Colonic mucosa (tissue), 4 donors: ENCODE results near the gene GRP. TPM values are rescaled to one million over a fixed set of nuclear protein-coding genes. Genes with fewer than 3 reads are reported as not detected.

Experiments used
- DNase-seq: peaks from one replicate; pipeline ENCODE4 v3.0.0-alpha.2; 2020
- H3K27ac ChIP-seq: fragments of 200-600 bp; one replicate; pipeline ENCODE4 v1.8.0; 2021
- H3K27me3 ChIP-seq: fragments of 200-600 bp; one replicate; pipeline ENCODE4 v1.8.0; 2021
- H3K36me3 ChIP-seq: fragments of 200-600 bp; one replicate; pipeline ENCODE4 v1.8.0; 2021
- H3K4me1 ChIP-seq: fragments of 200-600 bp; one replicate; pipeline ENCODE4 v1.8.0; 2021; ENCODE audit warnings: mild to moderate bottlenecking
- H3K4me3 ChIP-seq: fragments of 200-600 bp; one replicate; pipeline ENCODE4 v1.8.0; 2021
- H3K9ac ChIP-seq, 2 donors: one replicate each; pipeline ENCODE4 v1.7.0; 2013; ENCODE audit warnings: control low read depth in 2 of 2, low read depth in 2 of 2, low read length in 2 of 2
- H3K9me3 ChIP-seq: fragments of 200-600 bp; one replicate; pipeline ENCODE4 v1.8.0; 2021
- CTCF ChIP-seq: fragments of 200-600 bp; IDR thresholded peaks from one replicate; pipeline ENCODE4 v1.8.0; 2022; ENCODE audit warnings: antibody characterized with exemption, mild to moderate bottlenecking
- intact Hi-C: fragments of 100-400 bp; cut with DNase I; formaldehyde crosslinking; loops from one replicate; pipeline ENCODE4 v1.14.1; 2022
- total RNA-seq, 2 donors: library from RNA; stranded (reverse); fragmentation: NEBNext Ultra II Directional in 1 of 2; extraction: Animal tissue kit (Norgen Biotek cat#: 25700) in 1 of 2; gene quantifications; one replicate each; pipeline ENCODE4 v1.2.1, GENCODE V29; 2021
- donor health status: healthy.
- donor health status: DM: no; HTN: no; CAD: no.
- donor health status: DM: no; HTN: no; CAD: no.

Gene GRP
- total RNA-seq, 2 donors from 2014 or later, result not detected

GRCh38 chr18:59267503-59268126, 47.7 kb downstream of the GRP start:
- no peak overlapping the region for H3K4me3 ChIP-seq
- H3K9me3 ChIP-seq, result no peaks in the 10 kb centered on the region
- no peak for TF ChIP-seq CTCF
- no peak for DNase-seq
- no peaks in the 10 kb centered on the region for H3K36me3 ChIP-seq
- H3K27me3 ChIP-seq, result peaks cover 95% of the 10 kb centered on the region
- no peak overlapping the region for H3K9ac ChIP-seq
- intact Hi-C loops, result no loop called here
- H3K27ac ChIP-seq, result no peak overlapping the region
- no peaks in the 10 kb centered on the region for H3K4me1 ChIP-seq

- intact Hi-C loops, result no loop called here
- no peaks in the 10 kb centered on the region for H3K4me1 ChIP-seq
- no peak for DNase-seq
These were observed 48.3 kb downstream of the GRP start for GRCh38 chr18:59268127-59268720.

GRCh38 chr18:59268721-59269562, 49.0 kb downstream of the GRP start:
- Histone ChIP-seq H3K36me3 (no peaks in the 10 kb centered on the region), H3K9ac (no peak overlapping the region), H3K4me1 (no peaks in the 10 kb centered on the region), H3K4me3 (no peak overlapping the region), H3K9me3 (no peaks in the 10 kb centered on the region), H3K27me3 (peaks cover 99% of the 10 kb centered on the region), H3K27ac (no peak overlapping the region)
- no peak for TF ChIP-seq CTCF
- intact Hi-C loops, result no loop called here
- DNase-seq, result no peak

More at GRCh38 chr18:59268127-59268720, 48.3 kb downstream of the GRP start:
- no peak overlapping the region for H3K4me3 ChIP-seq
- no peak for TF ChIP-seq CTCF
- H3K36me3 ChIP-seq, result no peaks in the 10 kb centered on the region
- no peak overlapping the region for H3K27ac ChIP-seq
- no peaks in the 10 kb centered on the region for H3K9me3 ChIP-seq
- H3K27me3 ChIP-seq, result peaks cover 99% of the 10 kb centered on the region
- H3K9ac ChIP-seq, result no peak overlapping the region

- no peak for DNase-seq
- intact Hi-C loops, result no loop called here
- Histone ChIP-seq H3K36me3 (no peaks in the 10 kb centered on the region), H3K27ac (no peak overlapping the region), H3K4me3 (no peak overlapping the region), H3K4me1 (no peaks in the 10 kb centered on the region), H3K9ac (no peak overlapping the region), H3K9me3 (no peaks in the 10 kb centered on the region), H3K27me3 (peaks cover 99% of the 10 kb centered on the region)
- TF ChIP-seq CTCF, result no peak
These were observed 49.7 kb downstream of the GRP start for GRCh38 chr18:59269563-59270119.

- no peak for TF ChIP-seq CTCF
- Histone ChIP-seq H3K27ac (no peak overlapping the region), H3K9me3 (no peaks in the 10 kb centered on the region), H3K4me3 (no peak overlapping the region), H3K9ac (no peak overlapping the region), H3K27me3 (peaks cover 99% of the 10 kb centered on the region), H3K36me3 (no peaks in the 10 kb centered on the region), H3K4me1 (no peaks in the 10 kb centered on the region)
- intact Hi-C loops, result no loop called here
- DNase-seq, result no peak
These were observed 50.8 kb downstream of the GRP start for GRCh38 chr18:59270689-59271257.
